TTC549 (cell line): ENCODE data around the gene ATRAID.
"Not testable (repeated sequence)": the region's sequence is repeated elsewhere in the genome, so short reads cannot be mapped to it uniquely, and the experiment has no call there.

Source experiments
- FAIRE-seq: peaks from 2 replicates; lab custom pipeline; 2012; peaks lifted over from hg19 to GRCh38; lab: Jason Lieb, UNC

ATRAID gene

GRCh38 chr2:27211943-27212625 lies at the start of gene ATRAID, which contains the start of gene SLC5A6:
Gene ATRAID (plus strand): TSS chr2:27212041. CDS start chr2:27212369, 328 bp downstream.
Gene SLC5A6 (minus strand): TSS chr2:27212268. CDS start chr2:27207650, 4,618 bp downstream.
- FAIRE-seq = no peak

DNA sequence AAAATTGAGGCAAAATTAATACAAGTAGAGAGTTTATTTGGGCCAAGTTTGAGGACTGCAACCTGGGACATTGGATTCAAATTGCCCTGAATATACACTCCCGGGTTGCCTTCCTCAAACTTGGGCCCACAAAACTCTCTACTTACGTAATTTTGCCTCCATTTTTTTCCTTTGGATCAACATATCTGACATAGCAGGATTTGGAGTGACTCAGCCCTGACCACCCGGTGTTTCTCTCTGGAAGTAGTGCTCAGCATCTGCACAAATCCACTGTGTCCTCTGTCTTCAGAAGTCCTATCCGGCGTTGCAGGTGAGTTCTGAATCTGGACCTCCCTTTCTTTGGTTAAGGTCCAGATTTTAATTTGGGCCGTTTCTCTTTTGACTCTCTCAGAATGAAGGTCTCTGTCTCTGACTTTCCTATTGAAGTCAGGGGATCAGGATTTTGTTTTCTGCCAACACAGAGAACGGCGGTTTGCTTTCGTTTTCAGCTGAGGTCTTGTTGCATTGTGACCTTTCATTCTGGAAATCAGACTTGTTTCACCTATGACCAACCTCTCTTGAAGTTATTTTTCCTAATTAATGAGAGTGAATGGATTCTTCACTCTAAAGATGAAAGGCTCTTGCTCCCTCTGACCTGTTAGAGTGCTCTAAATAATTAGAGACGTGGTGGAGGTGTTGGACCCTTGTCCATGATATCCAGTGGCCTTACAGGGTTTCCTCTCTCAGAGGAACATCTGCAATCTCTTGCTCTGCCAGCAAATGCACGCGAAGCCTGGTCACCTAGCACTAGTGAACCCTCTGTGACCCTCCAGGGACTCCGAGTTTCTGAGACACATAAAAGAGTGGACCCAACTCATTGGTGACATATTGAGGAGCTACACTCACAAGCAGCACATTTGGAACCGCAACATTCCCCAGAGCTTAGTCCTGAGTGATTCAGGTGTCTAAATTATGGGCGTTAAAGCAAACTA lies 49.4 kb upstream of the ATRAID start:
- no peak for FAIRE-seq

- no peak for FAIRE-seq
Measured at GRCh38 chr2:27164960-27165763, 46.7 kb upstream of the ATRAID start.

DNA sequence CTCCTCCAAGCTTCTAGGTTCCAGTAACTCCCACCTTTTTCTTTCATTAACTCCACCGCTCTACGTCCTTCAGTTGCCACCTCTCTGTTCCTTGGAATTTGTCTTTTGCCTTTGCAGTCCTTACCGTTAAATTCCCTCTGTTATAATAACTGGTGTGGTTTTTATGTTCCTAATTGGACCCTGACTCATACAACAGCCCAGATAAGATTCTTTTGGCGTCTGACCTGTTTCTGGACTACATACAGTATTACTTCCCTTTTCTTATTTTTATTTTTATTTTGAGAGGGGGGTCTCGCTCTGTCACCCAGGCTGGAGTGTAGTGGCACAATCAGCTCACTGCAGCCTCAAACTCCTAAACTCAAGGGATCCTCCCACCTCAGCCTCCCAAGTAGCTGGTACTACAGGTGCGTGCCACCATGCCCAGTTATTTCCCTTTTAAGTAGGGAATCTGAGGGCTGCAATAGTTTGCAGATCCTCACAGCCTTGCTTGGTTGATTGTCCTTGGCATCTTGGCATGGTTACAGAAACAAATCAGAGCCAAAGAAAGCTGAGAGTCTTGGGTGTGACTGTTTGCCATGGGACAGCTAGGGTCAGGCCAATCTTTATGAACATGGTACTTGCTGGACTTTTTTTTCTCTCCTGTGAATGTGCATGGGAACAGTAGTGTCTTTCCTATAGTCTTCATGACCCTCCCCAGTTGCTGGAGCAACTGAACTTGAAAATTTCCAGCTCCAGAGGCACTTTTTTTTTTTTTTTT lies 41.1 kb upstream of the ATRAID start:
- no peak for FAIRE-seq

GRCh38 chr2:27171351-27171848 lies 40.4 kb upstream of the ATRAID start:
- no peak for FAIRE-seq

- no peak for FAIRE-seq
Measured at GRCh38 chr2:27174638-27175037, 37.2 kb upstream of the ATRAID start.

DNA sequence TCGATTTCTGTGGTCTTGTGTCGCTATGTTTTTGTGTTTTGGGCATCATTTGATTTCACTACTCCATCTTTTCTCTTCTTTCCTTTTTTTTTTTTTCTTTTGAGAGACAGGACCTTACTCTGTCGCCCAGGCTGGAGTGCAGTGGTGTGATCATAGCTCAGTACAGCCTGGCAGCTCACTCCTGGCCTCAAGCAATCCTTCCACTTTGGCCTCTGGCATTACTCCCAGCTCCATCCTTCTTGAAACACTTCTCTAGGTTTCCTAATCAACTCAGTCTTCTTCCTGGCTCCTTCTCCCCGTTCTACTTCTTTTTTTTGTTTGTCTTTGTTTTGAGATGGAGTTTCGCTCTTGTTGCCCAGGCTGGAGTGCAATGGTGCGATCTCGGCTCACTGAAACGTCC lies 36.5 kb upstream of the ATRAID start:
- no peak for FAIRE-seq

DNA sequence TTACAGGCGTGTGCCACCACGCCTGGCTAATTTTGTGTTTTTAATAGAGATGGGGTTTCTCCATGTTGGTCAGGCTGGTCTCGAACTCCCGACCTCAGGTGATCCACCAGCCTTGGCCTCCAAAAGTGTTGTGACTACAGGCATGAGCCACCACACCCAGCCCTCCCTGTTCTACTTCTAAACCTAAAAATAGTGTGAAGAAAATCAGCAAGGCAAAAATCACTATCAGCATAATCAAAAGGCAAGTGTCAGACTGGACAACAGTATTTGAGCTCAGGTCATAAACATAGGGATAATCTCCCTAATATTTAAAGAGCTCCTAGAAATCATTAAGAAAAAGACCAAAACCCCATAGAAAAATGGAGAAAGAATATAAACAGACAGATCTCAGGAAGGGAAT lies 36.1 kb upstream of the ATRAID start:
- not testable (repeated sequence) for FAIRE-seq

GRCh38 chr2:27177441-27178351 lies 34.1 kb upstream of the ATRAID start:
- FAIRE-seq = no peak

- FAIRE-seq = no peak
Measured at GRCh38 chr2:27178469-27178868, 33.4 kb upstream of the ATRAID start.

DNA sequence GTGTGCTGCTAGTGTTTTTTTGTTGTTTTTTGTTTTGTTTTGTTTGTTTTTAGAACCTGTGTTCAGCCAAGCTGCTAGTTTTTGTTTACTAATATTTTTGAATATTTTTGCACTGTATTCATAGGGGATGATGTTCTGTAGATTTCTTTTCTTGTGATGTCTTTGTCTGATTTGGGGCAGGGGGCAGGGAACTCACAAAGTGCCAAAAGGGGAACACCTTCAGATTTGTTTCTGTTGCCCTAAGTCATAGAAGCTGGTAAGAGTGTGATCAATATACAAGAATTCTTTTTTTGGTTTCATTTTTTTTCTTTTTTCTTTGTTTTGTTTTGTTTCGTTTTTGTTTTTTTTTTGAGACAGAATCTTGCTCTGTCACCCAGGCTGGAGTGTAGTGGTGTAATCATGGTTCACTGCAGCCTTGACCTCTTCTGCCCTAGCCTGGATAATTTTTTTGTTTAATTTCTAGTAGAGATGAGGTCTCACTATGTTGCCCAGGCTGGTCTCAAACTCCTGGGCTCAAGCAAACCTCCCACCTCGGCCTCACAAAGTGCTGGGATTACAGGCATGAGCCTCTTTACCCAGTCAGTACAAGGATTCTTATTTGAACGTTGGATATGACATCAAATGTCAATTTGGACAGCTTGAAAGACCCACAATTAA lies 32.4 kb upstream of the ATRAID start:
- no peak for FAIRE-seq

DNA sequence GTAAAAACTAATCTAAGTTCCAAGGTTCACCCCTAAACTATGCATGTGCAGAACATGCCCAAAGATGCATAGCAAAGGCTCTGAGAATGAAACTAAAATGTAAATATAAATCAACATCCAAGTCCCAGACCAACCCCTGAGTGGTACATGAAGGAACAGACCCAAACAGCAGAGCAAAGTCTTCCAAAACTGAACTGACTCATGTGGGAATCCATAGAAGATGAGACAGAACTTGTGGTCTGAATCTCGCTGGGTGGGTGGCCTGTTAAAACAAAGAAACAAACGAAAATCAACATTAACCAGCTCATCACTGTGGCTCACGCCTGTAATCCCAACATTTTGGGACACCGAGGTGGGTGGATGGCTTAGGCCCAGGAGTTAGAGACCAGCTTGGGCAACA lies 29.5 kb upstream of the ATRAID start:
- no peak for FAIRE-seq

GRCh38 chr2:27184115-27184514 lies 27.7 kb upstream of the ATRAID start:
- no peak for FAIRE-seq

- FAIRE-seq = no peak
Measured at GRCh38 chr2:27185331-27186026, 26.4 kb upstream of the ATRAID start.

GRCh38 chr2:27186613-27187345 lies 25.1 kb upstream of the ATRAID start:
- no peak for FAIRE-seq

- FAIRE-seq = no peak
Measured at GRCh38 chr2:27189989-27190388, 21.9 kb upstream of the ATRAID start.

DNA sequence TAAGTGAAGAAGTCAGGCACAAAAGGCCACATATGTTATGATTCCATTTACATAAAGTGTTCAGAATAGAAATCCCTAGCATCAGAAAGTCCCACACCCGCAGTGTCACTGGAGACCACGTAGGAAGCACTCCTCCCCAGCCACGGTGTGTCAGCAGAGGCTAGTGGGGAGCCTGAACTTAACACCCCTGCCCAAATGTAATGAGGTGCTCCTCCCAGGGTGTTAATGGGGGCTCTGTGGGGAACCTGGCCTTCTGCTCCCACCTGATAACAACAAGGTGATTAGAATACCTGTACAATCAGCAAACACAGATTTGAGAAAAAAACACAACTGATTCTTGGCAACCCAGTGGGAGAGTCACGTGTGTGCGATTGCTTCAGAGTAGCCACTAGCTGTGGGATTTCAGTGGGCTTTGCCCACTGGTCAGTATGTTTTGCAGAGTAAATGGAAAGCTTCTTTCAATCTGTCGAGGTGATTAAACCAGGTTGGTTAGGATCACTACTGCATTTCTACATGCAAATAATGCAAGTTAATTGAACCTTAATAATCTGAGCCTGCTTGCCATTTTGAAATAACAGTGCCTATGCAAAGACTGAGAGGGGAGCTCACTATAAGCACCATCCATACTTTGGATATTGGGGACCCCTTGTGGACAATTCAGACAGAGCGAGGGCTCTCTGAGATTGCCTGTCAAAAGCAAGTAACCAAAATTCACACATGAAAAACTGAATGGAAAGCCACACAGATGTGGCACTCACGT lies 20.6 kb upstream of the ATRAID start:
- FAIRE-seq = peak; percentile 88
